HPDE6-E6E7 (cell line): ENCODE results near the gene FRMPD1.
A peak's percentile ranks its signal among the peaks of the same experiment; 100 is the strongest.
"Not testable (repeated sequence)": the region's sequence is repeated elsewhere in the genome, so short reads cannot be mapped to it uniquely, and the experiment has no call there.

Source experiments
- DNase-seq: peaks from one replicate; pipeline ENCODE4 v3.0.0; 2011; ENCODE audit warnings: missing footprints; ENCODE audit errors: extremely low spot score

FRMPD1 gene

GRCh38 chr9:37732952-37733351 lies 82.2 kb downstream of the FRMPD1 start:
- DNase-seq, result no peak

GRCh38 chr9:37739222-37739621 lies 88.5 kb downstream of the FRMPD1 start:
- no peak for DNase-seq

- no peak for DNase-seq
Observed at GRCh38 chr9:37740128-37740527, 89.4 kb downstream of the FRMPD1 start.

GRCh38 chr9:37740631-37741328 lies 90.0 kb downstream of the FRMPD1 start:
- DNase-seq, result no peak

- DNase-seq, result no peak
Observed at GRCh38 chr9:37745970-37746369, 95.2 kb downstream of the FRMPD1 start.

GRCh38 chr9:37746448-37747270 lies 95.9 kb downstream of the FRMPD1 start:
- DNase-seq, result no peak

GRCh38 chr9:37747271-37747753 lies 96.6 kb downstream of the FRMPD1 start:
- peak; percentile 76 for DNase-seq

GRCh38 chr9:37749129-37749528 lies 98.4 kb downstream of the FRMPD1 start:
- DNase-seq, result no peak

GRCh38 chr9:37751186-37751585 lies 100.4 kb downstream of the FRMPD1 start:
- DNase-seq, result no peak

GRCh38 chr9:37751704-37752103 lies 101.0 kb downstream of the FRMPD1 start:
- not testable (repeated sequence) for DNase-seq

- DNase-seq, result not testable (repeated sequence)
Observed at GRCh38 chr9:37752112-37752511, 101.4 kb downstream of the FRMPD1 start.

GRCh38 chr9:37752642-37753488 lies 102.1 kb downstream of the FRMPD1 start:
- no peak for DNase-seq

- peak; percentile 76 for DNase-seq
Observed at GRCh38 chr9:37753489-37754190, 102.9 kb downstream of the FRMPD1 start, which contains the start of gene TRMT10B. TSS of gene TRMT10B (plus strand) at chr9:37753805. CDS start at chr9:37761932, 8,127 bp downstream.

- DNase-seq, result no peak
Observed at GRCh38 chr9:37758747-37759146, 108.0 kb downstream of the FRMPD1 start.

GRCh38 chr9:37760416-37761161 lies 109.8 kb downstream of the FRMPD1 start:
- no peak for DNase-seq

- no peak for DNase-seq
Observed at GRCh38 chr9:37761511-37761910, 110.8 kb downstream of the FRMPD1 start.

GRCh38 chr9:37765263-37765662 lies 114.5 kb downstream of the FRMPD1 start:
- not testable (repeated sequence) for DNase-seq

GRCh38 chr9:37769306-37769705 lies 118.6 kb downstream of the FRMPD1 start:
- no peak for DNase-seq

- DNase-seq, result no peak
Observed at GRCh38 chr9:37769995-37770394, 119.2 kb downstream of the FRMPD1 start.

- DNase-seq, result no peak
Observed at GRCh38 chr9:37775216-37775919, 124.6 kb downstream of the FRMPD1 start.
